Endothelial cell of umbilical vein (primary cell): ENCODE results near the gene SERPINB2. TPM values are rescaled to one million over a fixed set of nuclear protein-coding genes. Genes with fewer than 3 reads are reported as not detected.

ENCODE experiments used
- BruUV-seq: library from RNA; stranded (reverse); fragments of 400-500 nt; replicated peaks from 2 replicates; lab custom pipeline; 2021; lab: Mats Ljungman, UMichigan
- CTCF ChIA-PET: fragments of 300-600, 350-600 bp; sonication (Branson Sonifier 250); formaldehyde crosslinking; loops from one replicate; lab custom pipeline; 2021; ENCODE audit warnings: antibody characterized with exemption, inconsistent platforms; lab: Charles Lee
- POLR2A ChIA-PET: fragments of 300-600, 350-600 bp; sonication (Branson Sonifier 250); formaldehyde crosslinking; loops from one replicate; lab custom pipeline; 2021; ENCODE audit warnings: antibody characterized with exemption, inconsistent platforms; lab: Charles Lee
- DNase-seq: peaks from one replicate; pipeline ENCODE4 v3.0.0-alpha.2; 2011; ENCODE audit warnings: low read depth, low spot score
- FAIRE-seq: peaks from 2 replicates; lab custom pipeline; 2011; peaks lifted over from hg19 to GRCh38; lab: Jason Lieb, UNC
- H2AFZ ChIP-seq: 2 replicates; pipeline ENCODE4 v1.6.0; 2012; ENCODE audit warnings: low read depth, low read length, control low read depth, inconsistent platforms
- H3K27ac ChIP-seq: 2 replicates; pipeline ENCODE4 v1.5.1; 2011; ENCODE audit warnings: low read depth, mild to moderate bottlenecking, control low read depth, low read length, moderate library complexity; ENCODE audit not compliant: insufficient read depth
- H3K27me3 ChIP-seq, 2 experiments: 2 replicates each; pipeline versions ENCODE4 v1.6.0 to v1.6.1; 2011; ENCODE audit warnings: low read length in 2 of 2, mixed read lengths in 1 of 2; ENCODE audit not compliant: control insufficient read depth in 2 of 2, insufficient read depth in 2 of 2
- H3K36me3 ChIP-seq, 2 experiments: 2 replicates in 1 of 2; 3 replicates in 1 of 2; pipeline ENCODE4 v1.5.1; 2011; ENCODE audit warnings: low read length in 2 of 2, mild to moderate bottlenecking in 1 of 2, moderate library complexity in 1 of 2; ENCODE audit not compliant: control insufficient read depth in 2 of 2, insufficient read depth in 2 of 2; ENCODE audit errors: extremely low read depth in 1 of 2
- H3K4me1 ChIP-seq: 3 replicates; pipeline ENCODE4 v1.5.1; 2011; ENCODE audit warnings: mild to moderate bottlenecking, low read length; ENCODE audit not compliant: control insufficient read depth, insufficient read depth; ENCODE audit errors: extremely low read depth
- H3K4me2 ChIP-seq: 2 replicates; pipeline ENCODE4 v1.6.1; 2011; ENCODE audit warnings: low read length, control low read depth, mixed read lengths; ENCODE audit not compliant: insufficient read depth
- H3K4me3 ChIP-seq, 3 experiments: fragments of 200-600 bp in 1 of 3; sonication (generic), shearing (Covaris generic) in 1 of 3; replicated peaks in 1 of 3; 2 replicates each; pipeline ENCODE4 v1.5.1; 2011 to 2016; ENCODE audit warnings: control low read depth in 3 of 3, low read length in 3 of 3, mild to moderate bottlenecking in 2 of 3, inconsistent platforms in 1 of 3, low read depth in 1 of 3, moderate library complexity in 1 of 3; ENCODE audit not compliant: insufficient read depth in 1 of 3
- H3K79me2 ChIP-seq: 2 replicates; pipeline ENCODE4 v1.6.0; 2012; ENCODE audit warnings: low read length, inconsistent platforms; ENCODE audit not compliant: control insufficient read depth, insufficient read depth
- H3K9ac ChIP-seq: replicated peaks from 2 replicates; pipeline ENCODE3; 2011; ENCODE audit warnings: low read length, control low read depth; ENCODE audit not compliant: insufficient read depth; ENCODE audit errors: extremely low read depth
- H3K9me1 ChIP-seq: replicated peaks from 3 replicates; pipeline ENCODE4 v1.6.0; 2011; ENCODE audit warnings: mild to moderate bottlenecking, low read length; ENCODE audit not compliant: control insufficient read depth, insufficient read depth; ENCODE audit errors: extremely low read depth
- H3K9me3 ChIP-seq: replicated peaks from 2 replicates; pipeline ENCODE4 v1.5.1; 2012; ENCODE audit warnings: low read length, inconsistent platforms; ENCODE audit not compliant: control insufficient read depth, insufficient read depth
- H4K20me1 ChIP-seq: replicated peaks from 2 replicates; pipeline ENCODE3; 2011; ENCODE audit warnings: mild to moderate bottlenecking, low read length; ENCODE audit not compliant: control insufficient read depth, insufficient read depth; ENCODE audit errors: extremely low read depth
- CTCF ChIP-seq, 2 donors: IDR thresholded peaks; 1 replicate in 1 of 2; 2 replicates in 1 of 2; pipeline ENCODE4 v1.5.1; 2011; ENCODE audit warnings: low read length in 2 of 2, mild to moderate bottlenecking in 2 of 2, moderate library complexity in 2 of 2, control low read depth in 1 of 2, inconsistent platforms in 1 of 2, low read depth in 1 of 2; ENCODE audit not compliant: insufficient read depth in 1 of 2; ENCODE audit errors: extremely low read depth in 1 of 2
- EZH2 ChIP-seq: IDR thresholded peaks from 2 replicates; pipeline ENCODE4 v1.6.1; 2012; ENCODE audit warnings: borderline replicate concordance, low read depth, mild to moderate bottlenecking, moderate library complexity, low read length, inconsistent platforms; ENCODE audit not compliant: severe bottlenecking
- FOS ChIP-seq: IDR thresholded peaks from 2 replicates; pipeline ENCODE4 v1.6.1; 2011; ENCODE audit warnings: mild to moderate bottlenecking, low read length, moderate library complexity, borderline replicate concordance; ENCODE audit not compliant: insufficient read depth
- GATA2 ChIP-seq: IDR thresholded peaks from 2 replicates; pipeline ENCODE4 v1.7.0; 2011; ENCODE audit warnings: low read depth, mild to moderate bottlenecking, moderate library complexity, mixed read lengths, low read length; ENCODE audit not compliant: insufficient read length, insufficient read depth
- JUN ChIP-seq: IDR thresholded peaks from 2 replicates; pipeline ENCODE4 v1.6.1; 2011; ENCODE audit warnings: borderline replicate concordance, low read depth; ENCODE audit not compliant: insufficient read length, insufficient read depth
- MAX ChIP-seq: IDR thresholded peaks from 2 replicates; pipeline ENCODE4 v1.6.1; 2011; ENCODE audit not compliant: insufficient read depth, insufficient read length
- MYC ChIP-seq: IDR thresholded peaks from one replicate; pipeline ENCODE4 v1.6.1; 2011; ENCODE audit warnings: mild to moderate bottlenecking, low read depth, low read length
- POLR2A ChIP-seq: IDR thresholded peaks from 2 replicates; pipeline ENCODE4 v1.6.1; 2012; ENCODE audit warnings: low read depth, mild to moderate bottlenecking, control low read depth, low read length
- POLR2AphosphoS5 ChIP-seq: IDR thresholded peaks from 2 replicates; pipeline ENCODE4 v1.6.1; 2012; ENCODE audit warnings: low read depth, mild to moderate bottlenecking, control low read depth, low read length, moderate library complexity; ENCODE audit not compliant: insufficient read depth
- dilution Hi-C: fragments of 300-500 bp; cut with MboI; formaldehyde crosslinking; loops from one replicate; pipeline ENCODE4 v1.15.0; 2019; ENCODE audit warnings: low sequenced_read_pairs; ENCODE audit not compliant: extremely low pct_ligation_motif_present
- intact Hi-C: fragments of 100-400 bp; cut with micrococcal nuclease; formaldehyde crosslinking; loops from one replicate; pipeline ENCODE4 v1.10.0; 2022
- polyA plus RNA-seq, 4 experiments: library from polyadenylated mRNA; depleted of rRNA in 3 of 4; stranded (reverse) in 3 of 4; unstranded in 1 of 4; fragments of >200 nt; gene quantifications; 2 replicates each; pipeline versions ENCODE4 v1.2.1 to v1.2.3, GENCODE V29; 2011 to 2012; ENCODE audit warnings: missing spikeins in 1 of 4
- total RNA-seq: library from RNA; stranded (reverse); gene quantifications from 2 replicates; pipeline ENCODE4 v1.2.3, GENCODE V29; 2021

Gene SERPINB2
- total and polyA plus RNA-seq, 2 donors (not counting 3 experiments of a cell fraction or from before 2014, with no cell fraction given) = 0.24 to 2.5 TPM

- H4K20me1 ChIP-seq = no peaks in the 10 kb centered on the region
- ChIA-PET POLR2A (no interaction called here), CTCF (interaction anchor here (0.9 kb wide), 1 partner anchor 11 kb away, joined by 3 read pairs; no protein-coding TSS in a partner anchor)
- no peaks in the 10 kb centered on the region for H3K9me3 ChIP-seq
- H3K4me1 ChIP-seq = peaks cover 5% of the 10 kb centered on the region
- no peaks in the 10 kb centered on the region for H3K9me1 ChIP-seq
- DNase-seq = no peak
- intact Hi-C loops (no loop called here), dilution Hi-C loops (no loop called here)
- no peaks in the 10 kb centered on the region for H3K36me3 ChIP-seq
- no peak for FAIRE-seq
- no peak overlapping the region for H3K9ac ChIP-seq
- H3K4me3 ChIP-seq = no peak overlapping the region
- no peak overlapping the region for H2AFZ ChIP-seq
- TF ChIP-seq FOS (no peak), POLR2AphosphoS5 (no peak), EZH2 (no peak), CTCF (IDR thresholded peaks at IDR 0.05; ENCODE audit: extremely low read depth in 1 of 2, insufficient read depth in 1 of 2, low read depth in 1 of 2, low read length in 2 of 2) (no peak), GATA2 (no peak), MYC (no peak), JUN (no peak), MAX (no peak), POLR2A (no peak)
- no peak overlapping the region for H3K27ac ChIP-seq
- peaks cover 3 to 13% of the 10 kb centered on the region in 2 experiments for H3K27me3 ChIP-seq
- H3K4me2 ChIP-seq = no peak overlapping the region
- no TSS peak for BruUV-seq
- H3K79me2 ChIP-seq = no peaks in the 10 kb centered on the region
These were observed 59.7 kb downstream of the SERPINB2 start for GRCh38 chr18:63947051-63947790.
